HepG2 (cell line): ENCODE data around the gene TJP1. TPM values are rescaled to one million over a fixed set of nuclear protein-coding genes. Genes with fewer than 3 reads are reported as not detected.
"Not testable (repeated sequence)": the region's sequence is repeated elsewhere in the genome, so short reads cannot be mapped to it uniquely, and the experiment has no call there.

Experiments
- ATAC-seq: fragments of 200-7000 bp; cut with Tn5 transposase; 3 replicates; pipeline ENCODE4 v1.9.1; 2020; ENCODE audit warnings: mild to moderate bottlenecking, moderate library complexity
- BruUV-seq: library from RNA; stranded (reverse); fragments of 400-500 nt; replicated peaks from 2 replicates; lab custom pipeline; 2021; lab: Mats Ljungman, UMichigan
- CTCF ChIA-PET: fragments of 300-600 bp; formaldehyde crosslinking; extraction: SDS; loops from one replicate; lab custom pipeline; 2021; ENCODE audit warnings: low total read pairs, inconsistent platforms, low intra/inter-chr PET ratio; lab: Yijun Ruan, JAX
- POLR2A ChIA-PET: fragments of 350-600 bp; sonication (Branson Sonifier 250); formaldehyde crosslinking; loops from one replicate; lab custom pipeline; 2020; ENCODE audit warnings: antibody characterized with exemption, inconsistent platforms; lab: Yijun Ruan, JAX
- DNase-seq: peaks from one replicate; pipeline ENCODE4 v3.0.0-alpha.2; 2015; ENCODE audit warnings: low spot score
- FAIRE-seq: peaks from 3 replicates; lab custom pipeline; 2011; peaks lifted over from hg19 to GRCh38; lab: Jason Lieb, UNC
- H2AFZ ChIP-seq: one replicate; pipeline ENCODE4 v1.6.1; 2011; ENCODE audit warnings: low read length, inconsistent platforms
- H3K27ac ChIP-seq: fragments of 300-600 bp; 3 replicates; pipeline ENCODE4 v1.8.0; 2011; ENCODE audit warnings: mixed run types, mild to moderate bottlenecking, mixed read lengths, low read length, inconsistent platforms; ENCODE audit not compliant: insufficient read depth; ENCODE audit errors: extremely low read length
- H3K27me3 ChIP-seq, 2 experiments: fragments of 200-600 bp in 1 of 2; 2 replicates in 1 of 2; 3 replicates in 1 of 2; pipeline versions ENCODE4 v1.6.0 to v1.8.0; 2011; ENCODE audit warnings: low read length in 2 of 2, mild to moderate bottlenecking in 2 of 2, moderate library complexity in 2 of 2, inconsistent platforms in 1 of 2; ENCODE audit not compliant: insufficient read depth in 2 of 2, control insufficient read depth in 1 of 2
- H3K36me3 ChIP-seq, 2 experiments: fragments of 200-600 bp in 1 of 2; replicated peaks in 1 of 2; 2 replicates in 1 of 2; 3 replicates in 1 of 2; pipeline versions ENCODE4 v1.5.1 to v1.8.0; 2011; ENCODE audit warnings: low read length in 2 of 2, inconsistent platforms in 1 of 2; ENCODE audit not compliant: insufficient read depth in 2 of 2, control insufficient read depth in 1 of 2
- H3K4me1 ChIP-seq: 2 replicates; pipeline ENCODE4 v1.5.1; 2012; ENCODE audit warnings: low read length, inconsistent platforms; ENCODE audit not compliant: insufficient read depth
- H3K4me2 ChIP-seq: 2 replicates; pipeline ENCODE4 v1.6.0; 2011; ENCODE audit warnings: low read depth, low read length, inconsistent platforms
- H3K4me3 ChIP-seq, 3 experiments: fragments of 200-600 bp in 1 of 3; sonication (generic), shearing (Covaris generic) in 1 of 3; replicated peaks in 1 of 3; 2 replicates each; pipeline ENCODE4 v1.5.1; 2011 to 2016; ENCODE audit warnings: low read length in 3 of 3, inconsistent platforms in 2 of 3, low read depth in 2 of 3, mild to moderate bottlenecking in 2 of 3, control low read depth in 1 of 3, mixed read lengths in 1 of 3; ENCODE audit not compliant: insufficient read depth in 1 of 3
- H3K79me2 ChIP-seq: one replicate; pipeline ENCODE4 v1.6.1; 2011; ENCODE audit warnings: low read length, inconsistent platforms; ENCODE audit not compliant: insufficient read depth
- H3K9ac ChIP-seq: 2 replicates; pipeline ENCODE4 v1.6.0; 2011; ENCODE audit warnings: mild to moderate bottlenecking, low read depth, low read length, inconsistent platforms; ENCODE audit not compliant: insufficient read depth
- H3K9me3 ChIP-seq: 2 replicates; pipeline ENCODE4 v1.5.1; 2012; ENCODE audit warnings: mild to moderate bottlenecking, low read length
- H4K20me1 ChIP-seq: 2 replicates; pipeline ENCODE4 v1.6.0; 2011; ENCODE audit warnings: inconsistent platforms, mild to moderate bottlenecking, low read length, moderate library complexity; ENCODE audit not compliant: insufficient read depth
- ELF1 ChIP-seq: sonication (generic); formaldehyde crosslinking; IDR thresholded peaks from 2 replicates; pipeline ENCODE4 v1.4.0; 2020; ENCODE audit warnings: missing genetic modification reagents
- HDAC6 ChIP-seq: fragments of 200-600 bp; sonication (generic); IDR thresholded peaks from 2 replicates; pipeline ENCODE4 v1.7.0; 2017; ENCODE audit warnings: mild to moderate bottlenecking, antibody characterized with exemption, low read length, low read depth
- MATR3 ChIP-seq: sonication (generic); formaldehyde crosslinking; IDR thresholded peaks from 2 replicates; pipeline ENCODE4 v1.4.0; 2020; ENCODE audit warnings: missing genetic modification reagents
- NAIF1 ChIP-seq: sonication (generic); formaldehyde crosslinking; IDR thresholded peaks from 2 replicates; pipeline ENCODE4 v1.5.0; 2020; ENCODE audit warnings: mild to moderate bottlenecking, missing genetic modification reagents, borderline replicate concordance
- PAXIP1 ChIP-seq: sonication (generic); formaldehyde crosslinking; conservative IDR thresholded peaks from 2 replicates; pipeline ENCODE4 v1.4.0; 2020; ENCODE audit warnings: mild to moderate bottlenecking, missing genetic modification reagents, moderate library complexity
- PHF20 ChIP-seq: sonication (generic); formaldehyde crosslinking; IDR thresholded peaks from 2 replicates; pipeline ENCODE4 v1.5.0; 2020; ENCODE audit warnings: mild to moderate bottlenecking, missing genetic modification reagents
- TERF1 ChIP-seq: sonication (generic); formaldehyde crosslinking; IDR thresholded peaks from 2 replicates; pipeline ENCODE4 v1.8.0; 2022; ENCODE audit warnings: mild to moderate bottlenecking, missing genetic modification reagents, moderate library complexity
- ZNF629 ChIP-seq: sonication (generic); formaldehyde crosslinking; conservative IDR thresholded peaks from 2 replicates; pipeline ENCODE4 v1.5.0; 2020; ENCODE audit warnings: missing genetic modification reagents
- ZZZ3 ChIP-seq: sonication (generic); formaldehyde crosslinking; IDR thresholded peaks from 2 replicates; pipeline ENCODE4 v1.4.0; 2020; ENCODE audit warnings: missing genetic modification reagents, mild to moderate bottlenecking, borderline replicate concordance
- WGBS: methylation state at CpG from one replicate; pipeline ENCODE4 v1.1.6; 2017; ENCODE audit warnings: low lambda C conversion rate; 5-methylcytosine and 5-hydroxymethylcytosine counted together
- in situ Hi-C: cut with HindIII; loops from 2 replicates; pipeline ENCODE4 v1.10.0; 2017; ENCODE audit warnings: low pct_unique_long_range_greater_than_20kb; ENCODE audit not compliant: extremely low pct_ligation_motif_present
- intact Hi-C: fragments of 100-400 bp; cut with micrococcal nuclease; formaldehyde crosslinking; loops from one replicate; pipeline ENCODE4 v1.10.0; 2022; ENCODE audit not compliant: unreplicated experiment
- polyA plus RNA-seq, 8 experiments: library from polyadenylated mRNA; depleted of rRNA in 3 of 8; stranded (reverse) in 7 of 8; unstranded in 1 of 8; fragments of >200 nt; fragmentation: Illumina TruSeq in 4 of 8; extraction: Trizol in 4 of 8; gene quantifications; 2 replicates each; pipeline versions ENCODE4 v1.2.1 to v1.2.3, GENCODE V29; 2011 to 2016; ENCODE audit warnings: low read depth in 4 of 8, missing spikeins in 1 of 8, mixed read lengths in 1 of 8; ENCODE audit not compliant: insufficient read depth in 1 of 8
- total RNA-seq, 5 experiments: library from RNA; depleted of rRNA; stranded (reverse); fragments of >200 nt; fragmentation: Illumina TruSeq; extraction: Trizol; gene quantifications; 2 replicates each; pipeline ENCODE4 v1.2.3, GENCODE V29; 2016; ENCODE audit warnings: low read depth in 1 of 5

Gene TJP1
- total and polyA plus RNA-seq, 2 of the 13 experiments (the other 11 are each of a cell fraction or from before 2014, with no cell fraction given), result 25.9 to 27.1 TPM

GRCh38 chr15:29696950-29697738 is 125.1 kb downstream of the TJP1 start:
- CTCF ChIA-PET, result no interaction called here
- TF ChIP-seq PAXIP1 (CRISPR knock-in tag) (no peak), MATR3 (no peak), ZZZ3 (CRISPR knock-in tag) (no peak), ELF1 (CRISPR knock-in tag) (no peak), TERF1 (CRISPR knock-in tag) (no peak), HDAC6 (no peak), ZNF629 (CRISPR knock-in tag) (no peak), PHF20 (no peak), NAIF1 (CRISPR knock-in tag) (no peak)
- Histone ChIP-seq H3K36me3 (peaks cover 0 to 1% of the 10 kb centered on the region in 2 experiments; a peak in 1 of 5 replicates), H3K79me2 (no peaks in the 10 kb centered on the region), H3K27ac (no peak overlapping the region), H3K4me3 (no peak overlapping the region), H3K4me2 (no peak overlapping the region), H4K20me1 (no peaks in the 10 kb centered on the region; the same call in 1 of the 2 replicates), H3K9me3 (no peaks in the 10 kb centered on the region), H2AFZ (no peak overlapping the region), H3K27me3 (no peaks in the 10 kb centered on the region), H3K9ac (no peak overlapping the region), H3K4me1 (peaks cover 43% of the 10 kb centered on the region)
- DNase-seq, result no peak
- FAIRE-seq, result no peak
- in situ Hi-C loops, result no loop called here
- intact Hi-C loops, result loop anchor here (5.0 to 10.0 kb wide), 2 partner anchors 40 to 118 kb away; no protein-coding TSS in a partner anchor
- BruUV-seq, result no TSS peak
- POLR2A ChIA-PET, result no interaction called here
- no peak for ATAC-seq
- 94% methylated on average over 15 of the region's 15 CpGs for WGBS

- BruUV-seq, CTCF ChIA-PET, H3K27me3 ChIP-seq, H4K20me1 ChIP-seq, DNase-seq, FAIRE-seq, in situ Hi-C loops, H3K4me2 ChIP-seq, H3K9ac ChIP-seq, H3K9me3 ChIP-seq, H3K4me3 ChIP-seq, H3K79me2 ChIP-seq, H3K27ac ChIP-seq, POLR2A ChIA-PET, ATAC-seq, H2AFZ ChIP-seq, H3K36me3 ChIP-seq: not testable (repeated sequence)
- WGBS, result 97% methylated on average over 7 of the region's 7 CpGs
- intact Hi-C loops, result loop anchor here (5.0 to 10.0 kb wide), 2 partner anchors 41 to 118 kb away; no protein-coding TSS in a partner anchor
- H3K4me1 ChIP-seq, result peaks cover 38% of the 10 kb centered on the region
Measured at GRCh38 chr15:29696506-29696905, 125.8 kb downstream of the TJP1 start.
